IPS DF 6.9 (cell line): ENCODE data around the gene SERPINB1.
"Not testable (repeated sequence)": the region's sequence is repeated elsewhere in the genome, so short reads cannot be mapped to it uniquely, and the experiment has no call there.

Experiments
- DNase-seq: peaks from one replicate; pipeline ENCODE4 v3.0.0-alpha.2; 2013; ENCODE audit warnings: low read depth, low spot score
- H3K27ac ChIP-seq: one replicate; pipeline ENCODE4 v1.5.1; 2013; ENCODE audit warnings: low read length, control low read depth
- H3K27me3 ChIP-seq: 2 replicates; pipeline ENCODE4 v1.6.1; 2013; ENCODE audit warnings: mild to moderate bottlenecking, low read length; ENCODE audit not compliant: control insufficient read depth, insufficient read depth
- H3K36me3 ChIP-seq: 2 replicates; pipeline ENCODE4 v1.6.1; 2013; ENCODE audit warnings: low read length; ENCODE audit not compliant: control insufficient read depth, insufficient read depth
- H3K4me1 ChIP-seq: 2 replicates; pipeline ENCODE4 v1.6.1; 2013; ENCODE audit warnings: low read length; ENCODE audit not compliant: control insufficient read depth, insufficient read depth
- H3K4me3 ChIP-seq: 2 replicates; pipeline ENCODE4 v1.5.1; 2013; ENCODE audit warnings: mild to moderate bottlenecking, low read length
- H3K9me3 ChIP-seq: 2 replicates; pipeline ENCODE4 v1.6.1; 2013; ENCODE audit warnings: low read length, inconsistent platforms; ENCODE audit not compliant: control insufficient read depth, insufficient read depth
- WGBS: extraction: QIAGEN DNeasy Blood & Tissue Kit; methylation state at CpG from one replicate; pipeline ENCODE4 v1.1.7; 2013; ENCODE audit warnings: mixed read lengths, missing lambda C conversion rate; ENCODE audit not compliant: insufficient read length, insufficient coverage; 5-methylcytosine and 5-hydroxymethylcytosine counted together

The SERPINB1 gene

DNA sequence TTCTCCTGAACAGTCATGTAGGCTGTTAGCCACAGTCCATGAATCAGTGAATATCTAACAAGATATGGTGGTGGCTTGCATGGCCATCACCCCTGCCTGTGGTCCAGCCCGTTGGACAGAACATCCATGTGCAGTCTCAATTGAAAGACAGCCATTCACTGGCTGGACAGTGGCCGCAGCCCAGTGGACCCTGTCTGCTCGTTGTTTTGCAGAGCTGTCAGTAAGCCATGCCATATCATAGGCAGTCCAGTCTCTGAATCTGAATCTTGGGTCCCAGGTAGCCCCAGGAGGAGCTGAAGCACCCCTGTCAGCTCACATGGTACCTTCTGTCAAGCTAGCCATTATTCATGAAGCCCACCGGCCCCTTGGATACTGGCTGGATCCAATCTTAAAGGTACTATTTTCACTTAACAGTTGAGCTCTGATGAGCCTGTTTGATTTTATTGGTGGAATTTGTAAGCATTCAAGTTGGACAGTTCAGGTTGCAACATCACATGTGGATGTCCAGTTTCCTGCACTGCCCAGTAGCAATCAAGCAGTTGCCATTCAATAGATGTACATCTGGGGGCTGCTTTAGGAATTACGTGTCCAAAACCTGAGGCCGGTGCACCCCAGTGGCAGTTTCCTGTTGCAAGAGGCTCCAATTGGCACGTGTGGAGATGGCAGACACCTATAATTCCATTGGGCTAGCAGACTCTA, 37.8 kb downstream of the SERPINB1 start:
- no peaks in the 10 kb centered on the region for H3K4me1 ChIP-seq
- no peaks in the 10 kb centered on the region for H3K9me3 ChIP-seq
- WGBS = no CpG with 5 or more reads among the region's 7 CpGs
- H3K4me3 ChIP-seq = no peak overlapping the region
- DNase-seq = no peak
- H3K27ac ChIP-seq = no peak overlapping the region
- H3K36me3 ChIP-seq = no peaks in the 10 kb centered on the region
- no peaks in the 10 kb centered on the region for H3K27me3 ChIP-seq

DNA sequence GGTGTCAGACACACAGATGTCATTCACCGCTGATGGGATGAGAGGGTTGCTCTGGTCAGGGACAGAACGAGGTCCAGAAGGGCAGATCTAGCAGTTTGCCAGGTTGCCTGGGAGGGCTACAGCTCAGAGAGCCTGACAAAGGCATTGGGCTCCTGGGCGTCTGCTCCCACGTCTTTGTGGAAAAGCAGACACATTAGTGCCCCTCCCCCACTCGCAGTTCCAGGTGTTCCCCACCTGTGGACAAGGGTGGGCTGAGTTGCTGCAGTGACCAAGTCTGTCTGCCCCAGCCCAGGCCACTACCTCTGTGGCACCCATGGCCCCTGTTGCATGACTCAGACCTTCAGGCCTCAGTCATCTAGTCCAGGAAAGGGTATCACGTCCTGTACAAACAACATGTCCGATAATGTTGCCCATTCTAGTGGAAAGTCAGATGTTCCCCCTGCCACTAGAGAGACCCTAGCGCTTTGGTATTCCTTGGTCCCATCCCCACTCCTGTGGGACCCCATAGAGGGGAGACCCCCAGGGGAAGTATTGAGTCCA, 39.1 kb downstream of the SERPINB1 start:
- no peaks in the 10 kb centered on the region for H3K36me3 ChIP-seq
- no CpG with 5 or more reads among the region's 8 CpGs for WGBS

DNA sequence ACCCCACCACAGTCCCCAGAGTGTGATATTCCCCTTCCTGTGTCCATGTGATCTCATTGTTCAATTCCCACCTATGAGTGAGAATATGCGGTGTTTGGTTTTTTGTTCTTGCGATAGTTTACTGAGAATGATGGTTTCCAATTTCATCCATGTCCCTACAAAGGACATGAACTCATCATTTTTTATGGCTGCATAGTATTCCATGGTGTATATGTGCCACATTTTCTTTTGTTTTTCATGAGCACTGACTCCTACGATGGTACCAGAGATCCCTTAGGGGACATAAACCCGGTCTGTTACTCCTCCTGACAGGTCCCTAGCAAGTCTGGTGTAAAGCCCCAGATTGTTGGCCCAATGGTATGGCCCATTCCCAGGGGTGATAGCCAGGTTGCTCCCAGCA, 40.0 kb downstream of the SERPINB1 start:
- not testable (repeated sequence) for H3K9me3 ChIP-seq, H3K27ac ChIP-seq, H3K36me3 ChIP-seq, H3K27me3 ChIP-seq, DNase-seq, H3K4me3 ChIP-seq, H3K4me1 ChIP-seq
- WGBS = no CpG with 5 or more reads among the region's 4 CpGs

More for the DNA sequence above, 39.1 kb downstream of the SERPINB1 start:
- DNase-seq = no peak
- no peaks in the 10 kb centered on the region for H3K9me3 ChIP-seq
- H3K4me1 ChIP-seq = no peaks in the 10 kb centered on the region
- no peaks in the 10 kb centered on the region for H3K27me3 ChIP-seq
- H3K4me3 ChIP-seq = no peak overlapping the region
- H3K27ac ChIP-seq = no peak overlapping the region

DNA sequence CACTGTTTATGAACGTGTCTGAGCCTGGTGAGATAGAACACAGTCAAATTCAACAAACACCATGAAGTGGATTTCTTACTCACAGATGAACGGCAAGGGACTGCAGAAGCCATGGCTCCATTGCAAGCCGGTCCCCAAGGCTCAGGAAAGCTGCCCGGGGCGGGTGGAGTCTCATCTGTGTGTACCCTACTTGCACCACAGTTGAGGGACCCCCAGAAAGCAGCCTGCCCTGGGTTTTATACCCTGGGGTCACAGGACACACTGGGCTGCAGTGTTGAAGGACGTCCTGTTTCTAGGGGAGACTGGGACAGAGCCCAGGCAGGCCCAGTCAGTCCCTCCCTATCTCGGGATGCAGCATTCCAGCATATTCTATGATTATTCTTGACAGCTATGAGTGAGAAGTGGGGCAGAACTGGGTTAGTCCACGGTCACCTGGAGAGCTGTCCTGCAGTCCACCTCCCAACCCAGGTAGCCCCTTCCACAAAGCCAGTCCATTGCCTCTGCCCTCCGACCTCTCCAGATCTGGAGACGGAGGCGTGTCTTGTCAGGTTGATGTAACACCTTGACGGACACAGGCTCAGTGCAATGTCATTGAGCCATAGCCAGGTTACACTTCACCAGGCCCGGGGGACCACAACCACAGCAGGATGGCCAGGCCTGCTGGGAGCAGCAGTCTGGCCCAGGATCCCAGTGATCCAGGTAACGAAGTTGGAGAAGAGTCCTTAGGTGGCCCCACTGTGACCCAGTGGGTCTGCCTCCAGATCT, 40.9 kb downstream of the SERPINB1 start:
- no peaks in the 10 kb centered on the region for H3K4me1 ChIP-seq
- no peak overlapping the region for H3K4me3 ChIP-seq
- no peak for DNase-seq
- WGBS = no CpG with 5 or more reads among the region's 14 CpGs
- no peaks in the 10 kb centered on the region for H3K9me3 ChIP-seq
- H3K27ac ChIP-seq = no peak overlapping the region
- no peaks in the 10 kb centered on the region for H3K36me3 ChIP-seq
- no peaks in the 10 kb centered on the region for H3K27me3 ChIP-seq

DNA sequence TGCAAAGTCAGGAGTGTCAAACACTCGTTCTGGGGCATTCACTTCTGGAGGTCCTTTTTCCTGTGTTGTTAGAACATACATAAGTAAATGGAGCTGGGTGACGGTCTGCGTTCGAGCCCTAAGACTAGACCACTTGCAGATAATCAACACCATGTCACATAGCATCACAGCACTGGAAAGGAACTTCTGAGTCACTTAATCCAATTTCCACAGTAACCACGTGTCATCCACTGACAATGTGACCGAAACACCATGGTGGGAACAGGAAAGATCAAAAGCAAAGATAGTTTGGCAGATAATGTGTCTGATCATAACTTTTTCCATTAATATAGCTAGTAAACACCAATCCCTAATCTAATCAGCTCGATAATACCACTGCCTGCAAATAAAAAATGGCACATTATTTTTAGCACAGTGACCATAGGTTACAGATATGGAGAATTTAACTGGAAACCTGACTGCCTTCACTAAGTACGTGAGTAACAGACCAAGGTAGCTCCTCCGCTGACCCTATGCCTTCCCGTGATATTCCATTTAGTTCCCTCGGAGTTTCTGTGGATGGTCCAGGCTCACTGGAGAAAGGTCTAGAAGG, 41.6 kb downstream of the SERPINB1 start:
- Histone ChIP-seq H3K9me3 (no peaks in the 10 kb centered on the region), H3K27ac (no peak overlapping the region), H3K4me3 (no peak overlapping the region), H3K27me3 (no peaks in the 10 kb centered on the region), H3K36me3 (no peaks in the 10 kb centered on the region), H3K4me1 (no peaks in the 10 kb centered on the region)
- no peak for DNase-seq
- no CpG with 5 or more reads among the region's 11 CpGs for WGBS

DNA sequence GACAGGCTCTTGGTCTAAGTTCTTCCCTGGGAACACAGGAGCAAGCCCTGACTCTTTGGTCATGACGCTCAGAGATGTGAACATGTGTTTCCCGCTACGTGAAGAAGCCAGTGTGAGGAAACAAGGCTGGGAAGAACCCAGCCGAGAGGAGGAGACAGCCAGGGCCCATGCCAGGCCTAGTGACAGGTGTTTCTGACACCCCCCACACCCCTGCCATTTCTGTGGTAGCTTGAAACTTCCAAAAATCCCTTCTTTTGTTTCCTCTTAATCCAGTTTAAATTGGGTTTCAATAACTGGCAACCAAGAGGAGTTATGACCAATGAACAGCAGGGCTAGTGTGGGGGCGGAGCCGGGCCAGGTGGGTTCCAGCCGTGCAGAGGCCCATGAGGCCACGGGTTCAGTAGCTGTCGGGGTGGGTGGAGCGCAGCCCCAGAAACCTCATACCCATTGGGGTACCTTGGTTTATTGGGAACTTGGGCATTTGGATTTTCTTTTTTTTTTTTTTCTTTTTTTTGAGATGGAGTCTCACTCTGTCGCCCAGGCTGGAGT, 43.0 kb downstream of the SERPINB1 start:
- H3K27ac ChIP-seq = no peak overlapping the region
- H3K36me3 ChIP-seq = no peaks in the 10 kb centered on the region
- no peaks in the 10 kb centered on the region for H3K27me3 ChIP-seq
- H3K4me3 ChIP-seq = no peak overlapping the region
- DNase-seq = no peak
- WGBS = no CpG with 5 or more reads among the region's 11 CpGs
- no peaks in the 10 kb centered on the region for H3K4me1 ChIP-seq
- no peaks in the 10 kb centered on the region for H3K9me3 ChIP-seq

DNA sequence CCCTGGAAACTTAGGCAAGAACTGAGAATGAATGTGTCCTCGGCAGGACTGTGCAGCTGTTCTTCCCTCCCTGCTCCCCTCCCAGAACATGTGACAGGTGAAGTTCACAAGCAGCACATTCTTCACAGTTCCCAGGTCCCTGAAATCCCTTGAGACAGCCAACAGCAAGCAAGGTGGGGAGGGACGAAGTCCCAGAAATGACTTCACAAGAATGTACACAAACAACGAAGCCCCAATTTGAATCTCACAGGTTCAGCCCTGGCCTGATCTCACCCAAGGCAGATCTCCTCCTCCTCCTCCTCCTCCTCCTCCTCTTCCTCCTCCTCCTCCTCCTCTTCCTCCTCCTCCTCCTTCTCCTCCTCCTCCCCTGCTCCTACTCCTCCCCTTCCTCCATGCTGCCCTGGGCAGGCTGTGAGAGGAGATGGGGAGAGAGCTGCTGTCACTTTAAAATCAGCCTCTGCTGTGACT, 44.1 kb downstream of the SERPINB1 start:
- DNase-seq = no peak
- Histone ChIP-seq H3K9me3 (no peaks in the 10 kb centered on the region), H3K4me1 (no peaks in the 10 kb centered on the region), H3K27me3 (no peaks in the 10 kb centered on the region), H3K4me3 (no peak overlapping the region), H3K27ac (no peak overlapping the region), H3K36me3 (no peaks in the 10 kb centered on the region)
- no CpG with 5 or more reads among the region's 3 CpGs for WGBS

DNA sequence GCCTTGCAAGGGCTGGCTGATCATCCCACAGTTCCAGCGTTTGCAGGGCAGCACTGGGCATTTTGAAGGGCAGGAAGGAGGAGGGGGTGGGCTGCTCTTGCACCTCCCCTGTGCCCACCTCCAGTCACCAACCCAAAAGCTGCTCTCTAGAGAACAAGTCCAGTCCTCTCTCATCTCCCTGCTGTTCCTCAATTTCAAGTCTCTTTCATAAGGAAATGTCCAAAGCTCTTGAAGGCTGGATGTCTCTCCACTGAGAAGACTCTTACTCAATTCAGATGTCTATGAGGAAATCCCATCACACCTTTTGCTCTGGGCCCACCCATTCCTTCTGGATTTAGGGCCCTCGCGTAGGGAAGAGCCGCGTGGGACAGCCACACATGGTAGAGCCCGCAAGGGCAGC, 44.8 kb downstream of the SERPINB1 start:
- no peak for DNase-seq
- no CpG with 5 or more reads among the region's 6 CpGs for WGBS
- H3K4me3 ChIP-seq = no peak overlapping the region
- H3K36me3 ChIP-seq = no peaks in the 10 kb centered on the region
- no peaks in the 10 kb centered on the region for H3K9me3 ChIP-seq
- no peak overlapping the region for H3K27ac ChIP-seq
- no peaks in the 10 kb centered on the region for H3K27me3 ChIP-seq
- H3K4me1 ChIP-seq = no peaks in the 10 kb centered on the region

DNA sequence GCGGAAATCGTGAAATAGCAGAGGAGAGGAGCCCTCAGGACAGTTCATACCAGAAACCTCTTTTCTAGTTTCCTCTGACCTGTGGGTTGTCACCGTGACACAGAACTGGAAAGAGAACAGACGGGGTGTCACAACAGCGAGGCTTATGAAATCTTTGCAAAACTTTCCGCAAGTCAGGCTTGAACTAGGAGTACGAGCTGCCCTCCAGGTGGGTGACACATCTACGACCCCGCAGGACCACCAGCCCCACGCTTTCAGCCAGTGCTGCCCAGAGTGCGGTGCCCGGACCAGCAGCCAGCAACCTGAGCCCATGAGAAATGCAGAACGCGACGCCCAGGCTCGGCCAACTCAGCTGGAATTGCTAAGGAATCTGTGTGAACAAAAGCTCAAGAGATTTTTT, 45.7 kb downstream of the SERPINB1 start:
- no CpG with 5 or more reads among the region's 16 CpGs for WGBS
- Histone ChIP-seq H3K27me3 (no peaks in the 10 kb centered on the region), H3K9me3 (no peaks in the 10 kb centered on the region), H3K4me3 (no peak overlapping the region), H3K27ac (no peak overlapping the region), H3K36me3 (no peaks in the 10 kb centered on the region), H3K4me1 (no peaks in the 10 kb centered on the region)
- DNase-seq = no peak

DNA sequence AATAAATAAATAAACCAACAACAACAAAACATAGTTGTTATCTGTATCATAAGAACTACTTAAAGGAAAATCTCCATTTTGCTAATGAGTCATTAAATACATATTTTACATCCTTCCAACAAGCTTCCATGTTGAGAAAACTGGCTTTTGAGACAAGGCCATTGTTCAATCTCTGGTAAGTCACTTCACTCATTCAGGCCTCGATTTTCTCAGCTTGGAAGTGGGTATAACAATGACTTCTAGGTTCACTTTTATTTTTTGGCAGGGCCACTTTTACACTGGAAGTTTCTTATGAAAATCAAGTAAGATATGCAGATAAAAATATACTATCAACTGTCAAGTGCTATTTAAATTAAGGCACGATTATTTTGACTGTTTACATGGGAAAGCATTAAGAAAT, 46.5 kb downstream of the SERPINB1 start:
- H3K4me1 ChIP-seq = no peaks in the 10 kb centered on the region
- H3K36me3 ChIP-seq = no peaks in the 10 kb centered on the region
- H3K27me3 ChIP-seq = no peaks in the 10 kb centered on the region
- DNase-seq = no peak
- no peak overlapping the region for H3K27ac ChIP-seq
- WGBS = no CpG with 5 or more reads among the region's 2 CpGs
- no peak overlapping the region for H3K4me3 ChIP-seq
- H3K9me3 ChIP-seq = no peaks in the 10 kb centered on the region
